Activated effector memory CD4-positive, alpha-beta T cell treated with anti-CD3 and anti-CD28 coated beads, Interleukin-2, amount 50 U/mL, for 16 hours (primary cell): ENCODE data around the gene C2CD2.

ENCODE experiments used
- DNase-seq: peaks from one replicate; pipeline ENCODE4 v3.0.0-alpha.2; 2020

The C2CD2 gene

DNA sequence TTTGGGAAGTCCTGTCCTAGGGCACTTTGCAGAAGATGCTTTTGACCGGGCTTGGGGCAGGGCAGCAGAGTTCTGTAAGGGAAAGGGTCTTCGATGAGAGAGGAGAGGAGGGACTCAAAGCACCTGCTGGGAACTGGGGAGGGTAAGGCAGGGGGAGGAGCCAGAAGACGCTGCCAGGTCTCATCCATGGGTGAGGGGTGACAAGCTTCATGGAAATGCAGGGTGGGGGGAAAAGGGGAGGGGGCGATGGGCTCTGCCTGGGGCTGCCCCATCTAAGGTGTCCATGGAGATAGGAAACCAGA lies 20.9 kb upstream of the C2CD2 start:
- DNase-seq, result peak; percentile 36

DNA sequence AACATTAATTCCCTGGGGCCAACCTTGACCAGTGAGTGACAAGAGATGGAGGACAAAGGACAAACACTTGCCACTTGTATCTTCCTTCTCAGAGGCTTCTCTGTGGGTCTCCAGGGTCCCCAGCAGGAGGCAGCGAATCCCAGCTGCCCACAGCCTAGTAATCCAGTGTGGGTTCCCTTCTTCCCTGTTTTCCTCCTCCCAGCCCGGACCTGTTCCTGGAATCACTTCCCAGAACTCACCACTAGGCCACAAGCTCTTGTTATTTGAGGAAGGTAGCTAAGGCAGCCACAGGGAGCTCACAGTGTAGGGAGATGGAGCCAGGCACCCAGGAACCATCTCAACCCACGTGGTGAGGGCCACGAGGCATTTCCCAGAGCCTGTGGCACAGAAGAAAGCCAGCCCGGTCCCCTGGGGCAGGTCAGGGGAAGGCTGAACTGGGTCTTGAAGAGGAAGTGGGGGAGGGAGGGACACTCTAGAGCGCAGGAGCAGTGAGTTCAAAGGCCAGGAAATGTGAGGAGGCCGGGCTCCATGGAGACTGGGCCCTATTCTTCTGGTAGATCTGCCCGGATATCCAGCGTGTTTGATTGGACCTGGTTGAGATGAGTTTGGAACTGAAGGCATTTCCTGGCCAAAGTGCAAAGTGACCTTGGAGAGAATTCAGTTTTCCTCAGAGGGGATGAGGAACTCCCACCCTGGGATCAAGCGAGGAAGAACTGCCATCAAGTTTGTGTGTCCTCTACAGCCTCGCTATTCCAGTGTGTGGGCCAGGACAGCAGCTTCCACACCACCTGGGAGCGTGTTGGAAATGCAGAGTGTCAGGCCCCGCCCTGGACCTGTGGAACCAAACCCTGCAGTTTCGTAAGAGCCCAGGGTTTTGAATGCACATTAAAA lies 20.3 kb upstream of the C2CD2 start:
- peak; percentile 63 for DNase-seq

DNA sequence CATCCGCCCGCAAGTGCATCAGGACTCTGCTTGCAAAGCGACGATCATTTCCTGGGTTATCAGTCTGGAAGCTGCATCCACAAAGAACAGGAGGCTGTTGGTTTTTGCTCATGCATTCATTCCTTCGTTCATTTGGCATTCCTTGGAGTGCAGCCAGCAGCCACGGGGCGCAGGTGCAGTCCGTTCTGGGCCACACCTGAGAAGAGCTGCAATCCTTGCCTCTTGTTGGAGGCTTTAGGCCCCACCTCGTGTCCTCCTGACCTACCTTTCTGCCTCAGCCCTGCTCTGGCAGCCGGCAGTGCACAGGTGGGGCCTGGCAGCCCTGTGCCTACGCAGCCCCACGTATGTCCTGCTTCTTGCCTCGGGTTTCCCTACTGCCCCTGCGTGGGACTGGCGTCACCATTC lies 19.6 kb upstream of the C2CD2 start:
- peak; percentile 22 for DNase-seq

DNA sequence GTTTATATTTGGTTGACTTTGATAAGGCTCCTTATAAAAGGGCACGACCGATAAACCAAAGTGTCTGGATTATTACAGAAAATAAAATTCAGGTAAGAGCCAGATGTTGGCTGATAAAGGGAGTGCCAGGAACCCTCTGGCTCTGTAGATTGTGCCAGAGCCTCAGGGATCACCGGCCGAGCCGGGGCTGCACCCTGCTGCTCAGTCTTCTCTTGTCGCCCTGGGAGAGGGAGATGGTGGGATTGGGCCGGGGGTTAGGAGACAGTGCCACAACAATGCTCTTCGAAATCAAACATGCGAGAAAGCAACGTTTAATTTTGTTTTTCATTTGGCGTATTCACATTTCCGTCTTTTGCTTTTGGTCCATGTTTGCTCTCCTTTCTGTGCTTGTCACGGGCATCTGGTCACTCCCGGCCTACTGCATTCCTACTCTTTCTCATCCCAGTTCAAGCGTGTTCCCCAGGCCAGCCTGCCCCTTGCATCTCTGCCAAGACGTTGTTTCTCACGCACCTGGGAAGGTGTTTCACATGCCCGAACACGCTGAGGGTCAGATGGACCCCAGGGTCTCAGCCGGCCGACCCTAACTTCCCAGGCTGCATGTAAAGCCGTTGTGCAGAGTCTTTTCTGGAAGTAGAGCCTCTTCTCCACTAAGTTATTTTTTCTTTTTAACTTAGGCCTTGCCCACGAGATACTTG lies 18.8 kb upstream of the C2CD2 start:
- DNase-seq, result peak; percentile 56

DNA sequence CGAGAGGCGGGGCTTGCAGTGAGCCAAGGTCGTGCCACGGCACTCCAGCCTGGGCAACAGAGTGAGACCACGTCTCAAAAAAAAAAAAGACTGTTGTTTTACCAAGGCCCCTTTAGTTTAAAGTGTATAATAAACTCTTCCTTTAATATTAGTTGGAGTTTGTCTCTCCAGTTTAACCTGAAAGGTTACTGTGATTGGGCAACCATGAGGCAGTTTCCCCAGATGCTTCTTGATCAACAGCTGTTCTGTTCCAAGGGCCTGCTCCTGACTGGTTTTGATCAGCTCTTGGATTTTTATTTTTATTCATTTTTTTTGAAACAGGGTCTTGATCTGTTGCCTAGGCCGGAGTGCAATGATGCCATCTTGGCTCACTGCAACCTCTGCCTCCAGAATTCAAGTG lies 18.1 kb upstream of the C2CD2 start:
- DNase-seq, result peak; percentile 27

DNA sequence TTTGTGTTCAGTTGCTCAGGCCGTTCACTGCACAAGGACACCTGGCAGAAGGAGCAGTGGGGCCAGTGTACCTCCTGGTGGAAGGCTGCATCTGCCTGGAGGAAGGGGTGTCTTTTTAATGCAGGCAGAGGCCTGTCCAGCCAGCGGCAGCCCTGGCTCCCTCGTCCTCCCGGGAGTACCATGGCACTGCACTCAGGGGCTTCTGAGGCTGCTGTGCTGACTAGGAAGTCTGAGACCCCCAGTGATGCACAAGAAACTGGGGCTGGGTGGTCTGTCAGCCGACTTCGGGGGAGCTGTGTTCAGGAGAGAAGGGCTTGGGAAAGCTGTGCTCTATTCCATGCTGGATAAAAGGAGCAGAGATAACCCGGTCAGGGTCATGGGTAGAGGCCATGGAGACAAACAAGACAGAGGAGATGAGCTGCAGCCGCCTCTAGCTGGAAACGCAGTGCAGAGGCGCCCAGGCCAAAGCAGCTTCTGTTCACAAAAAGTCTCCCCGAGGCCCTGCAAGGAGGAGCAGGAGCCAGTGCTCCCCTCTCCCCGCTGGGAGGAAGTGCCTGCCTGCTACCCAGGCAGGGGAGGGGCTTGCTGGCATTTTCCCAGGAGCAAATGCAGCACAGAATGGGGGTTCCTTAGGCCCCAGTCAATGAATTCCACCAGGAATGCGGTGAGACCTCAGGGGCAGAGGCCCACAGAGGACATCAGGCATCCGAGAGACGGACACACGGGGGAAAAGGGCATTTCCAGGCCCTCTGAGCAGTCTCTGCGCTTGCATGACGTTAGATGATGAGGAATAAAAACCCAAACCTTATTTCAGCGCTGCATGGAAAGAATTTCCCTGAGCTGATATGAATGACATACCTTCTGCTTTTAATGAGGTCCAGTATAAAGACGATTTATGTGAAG lies 17.2 kb upstream of the C2CD2 start:
- DNase-seq, result peak; percentile 21

DNA sequence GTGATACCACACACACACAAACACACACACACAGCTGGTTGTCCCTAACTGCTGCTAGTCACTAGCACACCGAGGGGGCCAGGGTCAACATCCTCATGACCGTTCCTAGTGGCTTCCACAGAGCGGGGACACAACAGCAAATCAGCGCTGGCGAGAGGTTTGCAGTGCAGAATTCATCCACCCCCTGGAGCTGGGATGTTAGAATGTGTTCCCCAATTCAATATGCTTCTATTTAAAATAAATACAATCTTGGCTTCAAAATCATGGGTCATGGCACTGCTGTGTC lies 16.2 kb upstream of the C2CD2 start:
- DNase-seq, result no peak

DNA sequence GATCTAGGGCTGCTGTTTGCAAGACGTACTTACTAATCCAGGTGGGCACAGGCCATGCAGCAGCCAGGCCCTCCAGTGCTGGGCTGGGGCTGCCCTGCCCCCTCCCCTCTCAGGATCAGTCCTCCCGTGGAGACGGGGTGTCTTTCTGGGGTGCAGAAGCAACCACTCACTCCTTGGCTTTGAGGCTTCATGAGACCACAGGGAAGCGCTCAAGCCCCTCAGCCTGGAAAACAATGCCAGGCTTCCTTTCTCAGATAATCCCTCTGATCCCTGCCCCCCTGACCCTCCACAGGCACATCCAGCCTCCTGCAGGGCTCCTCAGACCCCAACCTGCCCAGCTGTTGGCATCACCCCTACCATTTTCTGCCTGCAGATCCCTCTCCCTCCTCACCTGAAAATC lies 13.9 kb upstream of the C2CD2 start:
- peak; percentile 27 for DNase-seq

DNA sequence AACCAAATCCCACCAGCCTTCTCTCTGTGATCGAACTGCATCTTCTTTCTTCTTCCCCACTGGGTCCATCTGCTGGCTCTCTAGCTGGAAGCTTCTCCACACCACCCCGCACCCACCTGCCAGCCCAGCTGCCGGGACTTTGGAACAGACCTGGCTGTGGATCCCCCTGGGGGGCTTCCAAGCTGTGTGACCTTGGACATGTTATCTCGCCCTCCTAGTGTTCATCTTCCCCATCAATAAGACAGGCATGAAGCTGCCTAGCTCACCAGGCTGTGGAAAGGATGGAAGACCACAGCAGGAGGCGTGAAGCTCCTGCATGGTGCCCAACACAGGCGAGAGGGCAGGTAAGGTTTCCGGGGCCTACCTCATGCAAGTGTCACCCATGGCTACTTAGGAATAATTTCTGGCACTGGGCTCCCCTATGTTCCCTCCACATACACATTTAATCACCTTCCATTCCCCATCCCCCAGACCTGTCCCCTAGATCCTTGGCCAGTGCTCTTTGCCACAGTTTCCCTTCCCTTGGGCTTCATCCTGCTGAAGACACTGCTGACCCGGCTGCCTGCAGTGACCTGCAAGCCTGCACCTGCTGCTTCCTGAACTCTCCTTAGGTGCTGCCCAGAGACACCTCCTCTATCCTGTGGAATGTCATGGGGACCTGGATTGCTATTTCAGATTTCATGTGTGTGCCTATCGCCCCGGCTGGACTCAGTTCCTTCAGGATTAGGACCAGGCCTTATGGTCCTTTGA lies 13.2 kb upstream of the C2CD2 start:
- peak; percentile 25 for DNase-seq

DNA sequence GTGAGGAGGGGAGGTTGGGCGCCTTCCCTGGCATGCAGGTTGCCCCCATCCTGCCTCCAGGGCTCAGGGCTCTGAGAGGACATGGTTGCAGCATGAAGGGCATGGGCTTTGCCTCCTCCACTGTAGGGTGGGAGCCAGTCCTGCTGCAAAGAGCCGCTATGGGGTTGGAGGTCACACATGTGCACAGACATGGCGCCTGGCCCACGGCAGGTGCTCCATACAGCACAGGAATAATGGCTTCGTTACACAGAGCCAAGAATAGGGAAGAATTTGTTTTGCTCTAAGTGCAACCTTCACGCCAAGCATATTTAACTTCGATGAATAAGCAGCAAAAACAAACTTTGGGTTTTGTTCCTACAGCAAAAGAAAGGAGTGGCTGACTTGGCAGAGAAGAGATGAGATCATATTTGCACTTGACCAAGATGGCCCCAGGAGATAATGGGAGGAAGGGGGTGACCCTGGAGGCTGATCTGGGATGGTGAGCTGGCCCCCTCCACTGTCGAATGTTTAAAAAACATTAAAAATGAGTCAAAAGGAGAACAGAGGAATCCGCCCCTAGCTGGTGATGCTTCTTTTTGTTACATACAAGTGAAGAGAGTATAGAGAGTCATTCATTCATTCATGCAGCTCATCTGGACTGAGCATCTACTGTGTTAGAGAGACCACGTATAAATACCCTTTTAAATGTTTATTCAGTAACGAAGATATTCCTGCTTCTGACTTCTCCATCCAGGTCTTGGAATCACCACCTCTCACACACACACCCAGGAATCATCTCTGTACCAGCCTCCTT lies 12.4 kb upstream of the C2CD2 start:
- DNase-seq, result peak; percentile 52

DNA sequence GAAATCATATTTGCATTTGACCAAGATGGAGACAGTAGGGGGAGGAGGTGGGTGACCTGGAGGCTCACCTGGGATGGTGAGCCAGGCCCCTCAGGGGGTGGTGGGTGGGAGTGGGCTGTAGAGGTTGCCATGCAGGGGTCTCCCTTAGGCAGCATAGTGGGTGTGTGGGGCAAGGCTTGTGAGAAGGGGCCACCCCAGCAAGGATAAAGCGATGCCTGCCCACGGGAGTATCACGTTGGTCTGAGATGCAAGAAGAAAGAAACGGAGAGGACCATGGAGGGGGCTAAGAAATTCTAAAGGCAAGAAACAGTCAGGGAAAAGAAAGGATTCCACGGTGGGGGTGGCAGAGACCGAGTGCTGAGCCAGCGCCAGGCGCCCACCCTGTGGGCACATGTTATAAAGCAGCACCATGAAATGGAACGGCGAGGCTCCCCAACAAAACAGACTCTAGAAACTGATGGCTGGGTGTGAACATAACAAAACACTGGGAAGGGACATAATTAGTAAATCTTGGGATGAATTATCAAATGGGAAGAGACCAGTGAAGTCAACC lies 11.7 kb upstream of the C2CD2 start:
- DNase-seq, result peak; percentile 12

DNA sequence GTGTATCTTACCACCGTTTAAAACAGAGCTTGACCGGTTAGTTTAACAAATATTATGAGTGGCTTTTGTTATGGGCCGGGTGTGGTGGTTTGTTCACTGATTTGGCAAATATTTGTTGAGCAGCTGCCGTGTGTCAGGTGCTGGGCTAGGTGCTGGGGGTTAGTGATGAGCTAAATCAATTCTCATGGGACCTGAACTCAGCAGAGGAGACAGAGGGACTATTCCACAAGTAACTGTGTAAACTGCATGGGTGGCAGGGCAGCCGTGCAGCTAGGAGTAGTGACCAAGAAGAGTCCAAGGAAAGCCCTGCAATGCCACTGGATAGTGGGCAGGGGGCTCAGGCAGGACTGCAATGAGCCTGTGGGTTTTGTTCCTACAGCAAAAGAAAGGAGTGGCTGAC lies 11.2 kb upstream of the C2CD2 start:
- peak; percentile 21 for DNase-seq

DNA sequence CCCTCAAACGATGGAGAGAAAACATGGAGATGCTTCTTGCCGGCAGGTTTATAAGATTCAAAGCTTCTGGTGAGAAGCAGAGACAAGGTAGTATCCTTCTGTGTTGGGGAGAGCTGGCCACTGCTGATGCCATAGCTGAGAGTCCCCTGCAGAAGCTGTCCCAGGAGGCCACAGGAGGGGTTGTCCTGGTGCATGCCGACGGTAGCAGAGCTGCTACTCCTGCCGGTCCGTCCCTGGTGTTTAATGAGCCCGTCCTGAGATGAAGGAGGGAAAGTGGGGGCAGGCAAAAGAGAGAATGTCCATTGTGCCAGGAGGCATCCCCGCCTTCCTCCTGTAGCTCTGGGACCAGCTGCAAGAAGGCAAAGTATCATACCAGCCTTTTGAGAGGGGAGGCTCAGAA lies 10.4 kb upstream of the C2CD2 start:
- peak; percentile 25 for DNase-seq

DNA sequence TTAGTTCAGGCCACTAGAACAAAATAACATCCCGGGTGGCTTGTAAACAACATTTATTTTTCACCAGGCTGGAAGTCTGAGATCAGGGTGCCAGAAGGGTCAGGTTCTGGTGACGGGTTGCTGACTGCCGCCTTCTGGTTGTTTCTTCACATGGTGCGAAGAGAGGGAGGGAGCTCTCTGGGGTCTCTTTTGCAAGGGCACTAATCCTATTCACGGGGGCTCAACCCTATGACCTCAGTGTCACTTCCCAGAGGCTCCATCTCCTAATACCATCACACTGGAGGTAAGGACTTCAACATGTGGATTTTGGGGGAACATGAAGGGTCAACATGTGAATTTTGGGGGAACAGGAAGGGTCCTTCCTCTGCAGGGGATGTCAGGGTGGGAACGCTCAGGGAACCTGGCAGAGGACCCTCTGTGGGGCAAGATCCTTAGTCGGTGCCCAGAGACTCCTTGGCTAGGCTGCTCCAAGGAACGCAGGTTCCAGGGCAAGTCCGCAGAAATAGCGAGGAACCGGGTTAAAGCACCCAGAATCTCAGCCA lies 8.7 kb upstream of the C2CD2 start:
- no peak for DNase-seq

DNA sequence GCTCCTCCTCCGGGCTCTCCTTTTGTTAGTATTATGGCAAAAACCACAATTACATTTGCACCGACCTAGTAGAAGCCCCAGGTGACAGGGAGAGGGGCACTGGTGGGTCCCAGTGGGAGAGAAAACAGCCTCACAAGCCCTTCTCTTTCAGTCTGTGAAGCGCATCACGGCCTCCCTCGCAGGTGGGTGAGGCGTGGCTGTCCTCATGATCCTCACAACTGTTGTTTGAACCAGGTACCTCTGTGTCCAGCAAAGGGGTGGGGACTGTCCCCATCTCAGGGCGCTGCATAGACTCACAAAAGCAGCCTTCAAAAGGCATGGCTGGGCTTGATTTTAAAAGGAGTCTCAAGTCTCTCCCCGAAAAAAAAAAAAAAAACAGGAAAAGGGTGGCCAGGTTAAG lies 7.9 kb upstream of the C2CD2 start:
- peak; percentile 50 for DNase-seq

DNA sequence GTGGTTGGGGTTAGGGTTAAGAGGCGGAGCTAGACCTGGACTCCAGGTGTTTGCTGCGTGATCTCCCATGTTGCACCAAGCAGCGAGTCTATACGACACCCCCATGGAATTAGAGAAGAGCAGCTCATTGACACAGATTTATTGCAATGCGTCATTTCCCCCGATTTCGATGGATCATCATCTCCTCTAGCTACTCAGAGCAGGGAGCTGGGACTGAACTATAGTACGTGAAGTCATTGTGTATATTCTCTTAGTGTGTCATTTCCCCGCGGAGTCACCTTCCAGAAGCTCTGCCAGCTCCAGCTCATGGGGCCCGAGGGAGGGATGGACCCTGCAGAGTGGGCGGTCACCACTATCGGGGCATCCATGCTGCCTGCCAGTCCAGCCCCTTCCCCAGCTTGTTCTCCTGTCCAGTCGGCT lies 7.5 kb upstream of the C2CD2 start:
- DNase-seq, result peak; percentile 55

DNA sequence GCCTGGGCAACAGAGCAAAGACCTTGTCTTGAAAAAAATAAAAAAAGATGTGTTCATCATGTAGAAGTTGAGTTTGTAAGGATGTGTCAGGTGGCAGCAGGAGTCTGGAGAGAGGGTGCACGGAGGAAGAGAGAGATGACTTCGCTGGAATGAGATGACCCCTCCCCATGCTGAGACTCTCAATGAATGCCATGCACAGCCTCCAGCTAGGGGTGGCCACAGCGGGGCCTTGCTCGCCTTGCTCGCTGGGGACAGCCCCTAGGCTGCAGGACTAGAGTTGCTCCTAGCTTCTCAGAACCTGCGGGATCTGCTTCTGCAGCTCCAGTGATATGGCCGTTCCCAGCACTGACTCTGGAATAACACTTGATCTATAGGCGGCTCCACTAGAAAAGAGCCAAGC lies 6.6 kb upstream of the C2CD2 start:
- peak; percentile 48 for DNase-seq

DNA sequence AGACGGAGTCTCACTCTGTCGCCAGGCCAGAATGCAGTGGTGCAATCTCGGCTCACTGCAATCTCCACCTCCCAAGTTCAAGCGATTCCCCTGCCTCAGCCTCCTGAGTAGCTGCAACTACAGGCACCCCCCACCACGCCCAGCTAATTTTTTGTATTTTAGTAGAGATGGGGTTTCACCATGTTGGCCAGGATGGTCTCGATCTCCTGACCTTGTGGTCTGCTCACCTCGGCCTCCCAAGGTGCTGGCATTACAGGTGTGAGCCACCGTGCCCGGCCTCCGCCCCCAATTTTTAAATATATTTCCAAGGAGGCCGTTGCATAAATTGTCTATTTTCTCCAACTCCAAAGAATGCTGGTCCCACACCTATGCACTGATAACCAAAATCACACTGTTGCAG lies 5.9 kb upstream of the C2CD2 start:
- DNase-seq, result peak; percentile 21

DNA sequence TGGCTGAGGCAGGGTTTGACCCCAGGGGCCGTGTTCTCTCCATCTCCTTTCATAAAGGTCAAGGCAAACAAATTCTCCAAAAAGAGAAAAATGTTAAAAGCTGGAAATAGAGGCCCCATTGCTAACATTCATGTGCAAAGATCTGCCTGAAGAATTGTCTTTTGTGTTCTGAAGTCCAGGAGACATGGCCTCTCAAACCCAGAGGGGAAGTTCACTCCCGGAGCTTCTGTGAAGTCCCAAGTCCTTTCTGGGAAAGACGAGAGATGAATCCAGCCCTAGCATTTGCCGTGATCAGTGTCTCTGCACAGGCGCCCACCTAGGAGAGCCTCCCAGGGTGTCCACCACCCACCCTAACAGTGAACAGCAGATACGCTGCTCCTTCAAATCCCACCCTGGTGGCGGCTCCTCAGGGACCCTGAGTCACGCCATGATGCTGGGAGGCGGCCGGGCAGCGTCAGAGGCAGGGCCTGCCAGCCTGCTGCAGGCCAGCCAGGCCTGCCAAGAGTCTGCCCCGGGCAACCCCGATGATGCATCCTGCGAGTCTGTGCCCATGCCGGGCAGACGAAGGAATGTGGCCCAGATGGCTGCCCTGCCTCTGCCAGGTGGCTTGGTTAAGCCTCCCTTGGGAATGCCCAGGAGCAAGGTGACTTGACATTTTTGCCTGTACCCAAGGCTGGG lies 5.2 kb upstream of the C2CD2 start:
- DNase-seq, result peak; percentile 42

DNA sequence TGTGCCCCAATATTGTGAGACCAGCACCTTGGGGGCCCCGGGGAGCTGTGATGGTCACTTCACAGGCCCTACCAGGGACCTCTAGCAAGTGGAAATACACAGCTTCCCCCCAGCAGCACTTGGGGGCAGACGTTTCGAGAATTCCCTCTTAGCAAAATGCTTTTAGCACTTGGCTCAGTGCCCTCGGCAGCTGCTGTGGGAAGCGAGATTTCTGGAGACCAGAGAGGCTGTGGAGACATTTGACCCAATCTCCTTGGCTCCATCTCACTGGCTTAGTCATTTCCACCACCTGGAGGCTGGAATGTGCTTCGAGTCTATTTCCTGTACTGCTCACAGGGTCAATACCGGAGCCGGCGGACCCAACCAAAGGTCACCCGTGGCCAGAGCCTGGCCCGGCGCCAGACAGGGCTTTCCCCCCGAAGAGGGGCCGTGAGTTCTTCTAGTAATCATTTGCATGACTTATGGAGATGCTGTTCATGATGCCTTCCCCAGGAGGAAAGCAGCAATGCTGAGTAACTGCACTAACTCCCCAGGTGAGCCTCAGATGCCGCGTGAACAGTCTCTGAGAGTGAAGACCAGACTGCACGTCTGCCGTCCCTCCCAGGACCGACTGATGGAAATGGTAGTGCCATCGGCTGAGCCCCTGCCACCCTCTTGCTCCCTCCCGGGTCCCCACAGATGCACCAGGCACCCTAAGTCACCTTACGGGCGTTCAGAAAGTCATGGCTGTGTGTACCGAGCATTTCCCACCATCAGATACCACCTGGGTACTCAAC lies 4.4 kb upstream of the C2CD2 start:
- peak; percentile 50 for DNase-seq
